Osteoblast (primary cell): ENCODE measurements around the gene TMEM161A. TPM values are rescaled to one million over a fixed set of nuclear protein-coding genes. Genes with fewer than 3 reads are reported as not detected.

Experiments
- DNase-seq: peaks from one replicate; pipeline ENCODE4 v3.0.0; 2011; ENCODE audit warnings: low spot score, mixed read lengths; ENCODE audit not compliant: insufficient read length; ENCODE audit errors: missing footprints
- H2AFZ ChIP-seq: 2 replicates; pipeline ENCODE4 v1.6.0; 2011; ENCODE audit warnings: mild to moderate bottlenecking, low read length
- H3K27ac ChIP-seq: 2 replicates; pipeline ENCODE4 v1.5.1; 2011; ENCODE audit warnings: mild to moderate bottlenecking, low read depth, low read length, moderate library complexity
- H3K27me3 ChIP-seq: 2 replicates; pipeline ENCODE4 v1.6.0; 2012; ENCODE audit warnings: mild to moderate bottlenecking, control low read depth, inconsistent platforms, low read length, moderate library complexity; ENCODE audit not compliant: insufficient read depth
- H3K36me3 ChIP-seq: 2 replicates; pipeline ENCODE4 v1.5.1; 2011; ENCODE audit warnings: mild to moderate bottlenecking, low read length, control low read depth, moderate library complexity; ENCODE audit not compliant: insufficient read depth
- H3K4me1 ChIP-seq: 2 replicates; pipeline ENCODE4 v1.5.1; 2011; ENCODE audit warnings: mild to moderate bottlenecking, low read length, control low read depth, moderate library complexity; ENCODE audit not compliant: insufficient read depth
- H3K4me2 ChIP-seq: 2 replicates; pipeline ENCODE4 v1.6.0; 2011; ENCODE audit warnings: mild to moderate bottlenecking, low read length; ENCODE audit not compliant: insufficient read depth
- H3K4me3 ChIP-seq: fragments of 200-600 bp; sonication (generic); 3 replicates; pipeline ENCODE4 v1.5.1; 2012; ENCODE audit warnings: mild to moderate bottlenecking, low read length, inconsistent platforms; ENCODE audit not compliant: insufficient read depth
- H3K79me2 ChIP-seq: 2 replicates; pipeline ENCODE4 v1.6.0; 2012; ENCODE audit warnings: mild to moderate bottlenecking, low read length, control low read depth, inconsistent platforms; ENCODE audit not compliant: insufficient read depth
- H3K9me3 ChIP-seq: 2 replicates; pipeline ENCODE4 v1.5.1; 2011; ENCODE audit warnings: low read depth, low read length, control low read depth
- H4K20me1 ChIP-seq: 2 replicates; pipeline ENCODE4 v1.6.0; 2012; ENCODE audit warnings: mild to moderate bottlenecking, low read length, control low read depth; ENCODE audit not compliant: insufficient read depth
- total RNA-seq: library from RNA; depleted of rRNA; stranded (reverse); fragments of >200 nt; gene quantifications from 2 replicates; pipeline ENCODE4 v1.2.3, GENCODE V29; 2012
- TF ChIP-seq, protein P1 (sequence below): IDR thresholded peaks from 2 replicates; pipeline ENCODE4 v1.5.1; 2011; ENCODE audit warnings: mild to moderate bottlenecking, low read depth, low read length, moderate library complexity; ENCODE audit errors: extremely low read depth

The TMEM161A gene
- total RNA-seq, 1 donor: 13.8 TPM

DNA sequence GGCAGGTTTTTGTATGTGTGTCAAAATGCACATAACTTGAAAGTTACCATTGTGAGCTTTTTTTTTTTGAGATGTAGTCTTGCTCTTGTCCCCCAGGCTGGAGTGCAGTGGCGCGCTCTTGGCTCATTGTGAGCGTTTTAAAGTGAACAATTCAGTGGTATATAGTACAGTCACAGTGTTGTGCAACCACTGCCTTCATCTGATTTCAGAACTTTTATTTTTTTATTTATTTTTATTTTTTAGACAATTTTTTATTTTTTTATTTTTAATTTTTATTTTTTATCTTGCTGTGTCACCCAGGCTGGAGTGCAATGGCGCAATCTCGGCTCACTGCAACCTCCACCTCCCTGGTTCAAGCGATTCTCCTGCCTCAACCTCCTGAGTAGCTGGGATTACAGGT, 59.5 kb downstream of the TMEM161A start:
- no peak for DNase-seq
- Histone ChIP-seq H3K27ac (no peak overlapping the region), H3K4me2 (no peak overlapping the region), H3K4me3 (no peak overlapping the region), H3K9me3 (no peaks in the 10 kb centered on the region), H3K4me1 (peaks cover 5% of the 10 kb centered on the region), H4K20me1 (peaks cover 11% of the 10 kb centered on the region), H2AFZ (no peak overlapping the region), H3K27me3 (no peaks in the 10 kb centered on the region), H3K36me3 (no peaks in the 10 kb centered on the region), H3K79me2 (no peaks in the 10 kb centered on the region)
- TF ChIP-seq, protein P1, sequence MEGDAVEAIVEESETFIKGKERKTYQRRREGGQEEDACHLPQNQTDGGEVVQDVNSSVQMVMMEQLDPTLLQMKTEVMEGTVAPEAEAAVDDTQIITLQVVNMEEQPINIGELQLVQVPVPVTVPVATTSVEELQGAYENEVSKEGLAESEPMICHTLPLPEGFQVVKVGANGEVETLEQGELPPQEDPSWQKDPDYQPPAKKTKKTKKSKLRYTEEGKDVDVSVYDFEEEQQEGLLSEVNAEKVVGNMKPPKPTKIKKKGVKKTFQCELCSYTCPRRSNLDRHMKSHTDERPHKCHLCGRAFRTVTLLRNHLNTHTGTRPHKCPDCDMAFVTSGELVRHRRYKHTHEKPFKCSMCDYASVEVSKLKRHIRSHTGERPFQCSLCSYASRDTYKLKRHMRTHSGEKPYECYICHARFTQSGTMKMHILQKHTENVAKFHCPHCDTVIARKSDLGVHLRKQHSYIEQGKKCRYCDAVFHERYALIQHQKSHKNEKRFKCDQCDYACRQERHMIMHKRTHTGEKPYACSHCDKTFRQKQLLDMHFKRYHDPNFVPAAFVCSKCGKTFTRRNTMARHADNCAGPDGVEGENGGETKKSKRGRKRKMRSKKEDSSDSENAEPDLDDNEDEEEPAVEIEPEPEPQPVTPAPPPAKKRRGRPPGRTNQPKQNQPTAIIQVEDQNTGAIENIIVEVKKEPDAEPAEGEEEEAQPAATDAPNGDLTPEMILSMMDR: no peak

DNA sequence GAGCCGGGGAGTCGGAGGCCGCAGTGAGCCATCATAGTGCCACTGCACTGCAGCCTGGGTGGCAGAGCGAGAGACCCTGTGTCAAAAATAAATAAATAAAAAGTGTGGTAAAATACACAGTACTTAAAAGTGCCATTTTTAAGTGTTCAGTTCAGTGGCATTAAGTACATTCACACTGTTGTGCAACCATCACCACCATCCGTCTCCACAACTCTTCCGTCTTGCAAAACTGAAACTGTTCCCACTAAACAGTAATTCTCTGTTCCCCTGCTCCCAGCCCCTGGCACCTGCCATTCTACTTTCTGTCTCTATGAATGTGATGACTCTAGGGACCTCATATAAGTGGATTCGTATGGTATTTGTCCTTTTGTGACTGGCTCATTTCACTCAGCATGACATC, 61.2 kb downstream of the TMEM161A start:
- H3K27ac ChIP-seq: no peak overlapping the region
- H3K4me3 ChIP-seq: no peak overlapping the region
- H3K79me2 ChIP-seq: no peaks in the 10 kb centered on the region
- peaks cover 4% of the 10 kb centered on the region for H3K4me1 ChIP-seq
- no peaks in the 10 kb centered on the region for H3K27me3 ChIP-seq
- TF ChIP-seq, protein P1: no peak
- peaks cover 15% of the 10 kb centered on the region for H4K20me1 ChIP-seq
- H3K9me3 ChIP-seq: no peaks in the 10 kb centered on the region
- H3K36me3 ChIP-seq: no peaks in the 10 kb centered on the region
- DNase-seq: no peak
- H2AFZ ChIP-seq: no peak overlapping the region
- H3K4me2 ChIP-seq: no peak overlapping the region

DNA sequence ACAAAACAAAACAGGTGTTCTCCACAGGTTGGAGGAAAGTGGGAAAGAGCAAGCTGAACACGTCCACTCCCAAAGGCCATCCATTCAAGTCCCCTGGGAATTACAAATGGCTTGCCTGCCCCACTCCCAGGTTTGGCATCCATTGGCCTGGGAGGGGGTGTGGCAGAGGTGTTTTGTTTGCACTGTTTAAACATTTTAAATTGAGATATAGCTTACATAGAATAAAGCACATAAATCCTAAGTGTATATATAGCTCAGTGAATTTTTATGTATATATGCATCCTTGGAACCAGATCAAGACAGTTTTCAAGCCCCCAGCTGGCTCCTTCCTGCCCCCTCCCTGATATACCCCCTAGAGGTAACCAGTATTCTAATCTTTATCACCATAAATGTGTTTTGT, 61.8 kb downstream of the TMEM161A start:
- H3K9me3 ChIP-seq: no peaks in the 10 kb centered on the region
- no peaks in the 10 kb centered on the region for H3K27me3 ChIP-seq
- DNase-seq: no peak

DNA sequence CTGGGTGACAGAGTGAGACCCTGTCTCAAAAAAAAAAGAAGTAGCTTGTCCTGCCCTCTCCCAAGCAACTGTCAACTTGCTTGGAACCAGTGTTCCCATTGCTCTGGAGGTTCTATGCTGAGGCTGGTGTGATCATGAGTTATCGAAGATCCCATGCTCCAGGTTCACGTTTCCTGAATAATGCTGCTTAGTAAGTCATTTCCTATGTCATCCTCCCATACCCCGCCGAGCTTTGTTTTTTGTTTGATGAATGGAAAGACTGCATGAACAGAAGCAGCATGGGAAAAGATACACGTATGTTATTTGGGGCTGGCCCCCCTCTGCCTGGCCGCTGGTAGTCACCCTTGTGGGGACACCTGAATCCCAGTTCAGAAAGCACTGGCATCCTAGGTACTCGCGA, 63.2 kb downstream of the TMEM161A start:
- Histone ChIP-seq H3K27ac (no peak overlapping the region), H3K4me3 (no peak overlapping the region), H3K9me3 (no peaks in the 10 kb centered on the region), H4K20me1 (peaks cover 13% of the 10 kb centered on the region), H3K27me3 (no peaks in the 10 kb centered on the region), H3K79me2 (no peaks in the 10 kb centered on the region), H3K4me2 (no peak overlapping the region), H3K36me3 (no peaks in the 10 kb centered on the region), H3K4me1 (no peaks in the 10 kb centered on the region), H2AFZ (no peak overlapping the region)
- peak; percentile 19 for DNase-seq
- TF ChIP-seq, protein P1: no peak

More for the DNA sequence above, 61.8 kb downstream of the TMEM161A start:
- no peak overlapping the region for H3K27ac ChIP-seq
- no peak overlapping the region for H2AFZ ChIP-seq
- H3K4me2 ChIP-seq: no peak overlapping the region
- peaks cover 15% of the 10 kb centered on the region for H4K20me1 ChIP-seq
- H3K4me3 ChIP-seq: no peak overlapping the region
- TF ChIP-seq, protein P1: no peak
- no peaks in the 10 kb centered on the region for H3K36me3 ChIP-seq
- H3K79me2 ChIP-seq: no peaks in the 10 kb centered on the region
- H3K4me1 ChIP-seq: no peaks in the 10 kb centered on the region
